HepG2 (cell line): ENCODE measurements around the gene FAM118B. TPM values are rescaled to one million over a fixed set of nuclear protein-coding genes. Genes with fewer than 3 reads are reported as not detected.

Experiments
- CBX1 ChIP-seq: IDR thresholded peaks from one replicate; pipeline ENCODE4 v1.6.1; 2016; ENCODE audit warnings: antibody characterized with exemption, low read depth
- CREB1 ChIP-seq, 2 experiments: fragments of 450-650 bp in 1 of 2; IDR thresholded peaks; 2 replicates each; pipeline ENCODE4 v1.6.1; 2016 to 2017; ENCODE audit warnings: control low read depth in 1 of 2, mild to moderate bottlenecking in 1 of 2, missing compliant biosample characterization in 1 of 2, missing genetic modification characterization in 1 of 2
- GATA4 ChIP-seq: sonication (generic); IDR thresholded peaks from 2 replicates; pipeline ENCODE4 v1.6.1; 2016; ENCODE audit warnings: antibody characterized with exemption, low read depth, borderline replicate concordance
- GPN1 ChIP-seq: sonication (generic); formaldehyde crosslinking; IDR thresholded peaks from 2 replicates; pipeline ENCODE4 v1.5.1; 2020; ENCODE audit warnings: missing genetic modification reagents, borderline replicate concordance
- HCFC1 ChIP-seq: fragments of 150-350 bp; IDR thresholded peaks from 2 replicates; pipeline ENCODE4 v1.6.1; 2014; ENCODE audit warnings: low read depth, low read length
- ISX ChIP-seq: sonication (generic); formaldehyde crosslinking; conservative IDR thresholded peaks from 2 replicates; pipeline ENCODE4 v1.5.0; 2020; ENCODE audit warnings: missing genetic modification reagents
- LCORL ChIP-seq, 2 experiments: fragments of 450-650 bp in 1 of 2; sonication (generic) in 1 of 2; formaldehyde crosslinking in 1 of 2; IDR thresholded peaks; 2 replicates each; pipeline versions ENCODE4 v1.5.0 to v1.6.1; 2017 to 2020; ENCODE audit warnings: antibody characterized with exemption in 1 of 2, missing genetic modification reagents in 1 of 2
- NR2F2 ChIP-seq: IDR thresholded peaks from 2 replicates; pipeline ENCODE4 v1.6.1; 2012; ENCODE audit warnings: low read depth, inconsistent platforms, borderline replicate concordance
- SP2 ChIP-seq: sonication (generic); formaldehyde crosslinking; IDR thresholded peaks from 2 replicates; pipeline ENCODE4 v1.5.1; 2020; ENCODE audit warnings: mild to moderate bottlenecking, missing genetic modification reagents
- SRF ChIP-seq: IDR thresholded peaks from 2 replicates; pipeline ENCODE4 v1.6.1; 2011; ENCODE audit warnings: mild to moderate bottlenecking, low read depth, low read length, moderate library complexity
- SRSF1 ChIP-seq: fragments of 200-400 bp; formaldehyde crosslinking; optimal IDR thresholded peaks from 2 replicates; pipeline ENCODE3; 2017; ENCODE audit warnings: mild to moderate bottlenecking, low read depth, low read length, moderate library complexity
- TP53 ChIP-seq: sonication (generic); formaldehyde crosslinking; conservative IDR thresholded peaks from 2 replicates; pipeline ENCODE4 v1.4.0; 2020; ENCODE audit warnings: missing genetic modification reagents
- XBP1 ChIP-seq: sonication (generic); formaldehyde crosslinking; IDR thresholded peaks from 2 replicates; pipeline ENCODE4 v1.5.0; 2020; ENCODE audit warnings: missing genetic modification reagents
- ZBTB21 ChIP-seq: sonication (generic); formaldehyde crosslinking; IDR thresholded peaks from 2 replicates; pipeline ENCODE4 v1.4.0; 2020; ENCODE audit warnings: missing genetic modification reagents
- ZKSCAN8 ChIP-seq: IDR thresholded peaks from 2 replicates; pipeline ENCODE4 v1.6.1; 2016; ENCODE audit warnings: borderline replicate concordance, missing genetic modification reagents, missing compliant biosample characterization
- ZNF547 ChIP-seq: sonication (generic); formaldehyde crosslinking; IDR thresholded peaks from 2 replicates; pipeline ENCODE4 v1.5.1; 2020; ENCODE audit warnings: mild to moderate bottlenecking, missing genetic modification reagents
- ZNF577 ChIP-seq: sonication (generic); formaldehyde crosslinking; IDR thresholded peaks from 2 replicates; pipeline ENCODE4 v1.4.0; 2020; ENCODE audit warnings: mild to moderate bottlenecking, low read depth, missing genetic modification reagents, borderline replicate concordance
- ZNF788 ChIP-seq: sonication (generic); formaldehyde crosslinking; IDR thresholded peaks from 2 replicates; pipeline ENCODE4 v1.5.0; 2020; ENCODE audit warnings: mild to moderate bottlenecking, missing genetic modification reagents, borderline replicate concordance
- polyA plus RNA-seq, 8 experiments: library from polyadenylated mRNA; depleted of rRNA in 3 of 8; stranded (reverse) in 7 of 8; unstranded in 1 of 8; fragments of >200 nt; fragmentation: Illumina TruSeq in 4 of 8; extraction: Trizol in 4 of 8; gene quantifications; 2 replicates each; pipeline versions ENCODE4 v1.2.1 to v1.2.3, GENCODE V29; 2011 to 2016; ENCODE audit warnings: low read depth in 4 of 8, missing spikeins in 1 of 8, mixed read lengths in 1 of 8; ENCODE audit not compliant: insufficient read depth in 1 of 8
- total RNA-seq, 5 experiments: library from RNA; depleted of rRNA; stranded (reverse); fragments of >200 nt; fragmentation: Illumina TruSeq; extraction: Trizol; gene quantifications; 2 replicates each; pipeline ENCODE4 v1.2.3, GENCODE V29; 2016; ENCODE audit warnings: low read depth in 1 of 5
- TF ChIP-seq, protein P1 (sequence below): sonication (generic); formaldehyde crosslinking; IDR thresholded peaks from 2 replicates; pipeline ENCODE4 v1.5.0; 2020; ENCODE audit warnings: mild to moderate bottlenecking, missing genetic modification reagents
- TF ChIP-seq, protein P2 (sequence below): sonication (generic); formaldehyde crosslinking; conservative IDR thresholded peaks from 2 replicates; pipeline ENCODE4 v1.4.0; 2020; ENCODE audit warnings: missing genetic modification reagents
- TF ChIP-seq, protein P3 (sequence below): sonication (generic); formaldehyde crosslinking; IDR thresholded peaks from 2 replicates; pipeline ENCODE4 v1.5.0; 2020; ENCODE audit warnings: mild to moderate bottlenecking, missing genetic modification reagents
- TF ChIP-seq, protein P4 (sequence below): sonication (generic); formaldehyde crosslinking; IDR thresholded peaks from 2 replicates; pipeline ENCODE4 v1.9.0; 2021; ENCODE audit warnings: missing genetic modification reagents, mild to moderate bottlenecking, borderline replicate concordance

The FAM118B gene
- total and polyA plus RNA-seq, 2 of the 13 experiments (the other 11 are each of a cell fraction or from before 2014, with no cell fraction given), result 10.2 to 25.7 TPM

DNA sequence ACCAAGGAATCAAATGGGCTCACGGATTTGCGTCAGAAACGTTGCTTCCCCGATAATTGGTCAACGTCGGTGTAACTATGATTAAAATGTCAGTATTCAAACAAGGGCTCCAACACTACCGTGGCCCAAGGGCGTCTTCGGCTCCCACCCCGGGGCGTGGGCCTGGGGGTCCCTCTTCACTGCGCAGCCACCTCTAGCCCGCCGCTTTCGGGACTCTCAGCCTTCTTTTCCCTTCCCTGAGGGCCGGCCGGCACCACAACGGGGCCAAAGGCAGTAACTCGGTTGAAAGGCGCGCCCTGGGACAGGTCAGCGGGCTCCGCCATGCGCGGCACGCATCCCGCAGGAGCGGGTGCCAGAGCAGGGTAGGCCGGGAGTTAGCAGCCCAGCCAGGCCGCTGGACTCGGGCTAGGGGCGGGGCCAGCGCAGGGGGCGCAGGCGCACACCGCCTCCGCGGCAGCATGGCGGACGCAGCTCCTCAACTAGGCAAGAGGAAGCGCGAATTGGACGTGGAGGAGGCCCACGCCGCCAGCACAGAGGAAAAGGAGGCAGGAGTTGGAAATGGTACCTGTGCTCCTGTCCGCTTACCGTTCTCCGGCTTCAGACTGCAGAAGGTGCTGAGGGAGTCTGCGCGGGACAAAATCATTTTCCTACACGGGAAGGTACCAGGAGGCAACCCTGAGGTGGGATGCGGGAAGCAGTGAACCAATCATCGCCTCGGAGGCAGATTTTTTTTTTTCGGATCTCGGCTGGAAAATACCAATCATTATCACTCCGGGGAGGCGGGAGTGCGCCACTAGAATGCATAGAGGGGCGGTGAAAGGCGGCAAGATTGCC lies 92.3 kb downstream of the FAM118B start, which contains the start of gene DCPS (continued):
- no peak for TF ChIP-seq ZNF577 (CRISPR knock-in tag)
- no peak for TF ChIP-seq CREB1 (IDR thresholded peaks at IDR 0.05)
- TF ChIP-seq CREB1 (CRISPR knock-in tag; IDR thresholded peaks at IDR 0.05), result no peak
- TF ChIP-seq, protein P1, sequence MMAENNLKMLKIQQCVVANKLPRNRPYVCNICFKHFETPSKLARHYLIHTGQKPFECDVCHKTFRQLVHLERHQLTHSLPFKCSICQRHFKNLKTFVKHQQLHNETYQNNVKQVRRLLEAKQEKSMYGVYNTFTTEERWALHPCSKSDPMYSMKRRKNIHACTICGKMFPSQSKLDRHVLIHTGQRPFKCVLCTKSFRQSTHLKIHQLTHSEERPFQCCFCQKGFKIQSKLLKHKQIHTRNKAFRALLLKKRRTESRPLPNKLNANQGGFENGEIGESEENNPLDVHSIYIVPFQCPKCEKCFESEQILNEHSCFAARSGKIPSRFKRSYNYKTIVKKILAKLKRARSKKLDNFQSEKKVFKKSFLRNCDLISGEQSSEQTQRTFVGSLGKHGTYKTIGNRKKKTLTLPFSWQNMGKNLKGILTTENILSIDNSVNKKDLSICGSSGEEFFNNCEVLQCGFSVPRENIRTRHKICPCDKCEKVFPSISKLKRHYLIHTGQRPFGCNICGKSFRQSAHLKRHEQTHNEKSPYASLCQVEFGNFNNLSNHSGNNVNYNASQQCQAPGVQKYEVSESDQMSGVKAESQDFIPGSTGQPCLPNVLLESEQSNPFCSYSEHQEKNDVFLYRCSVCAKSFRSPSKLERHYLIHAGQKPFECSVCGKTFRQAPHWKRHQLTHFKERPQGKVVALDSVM, result 0 out of 2 replicates have a peak, but pooled peaks have one; percentile 28
- TF ChIP-seq LCORL (IDR thresholded peaks at IDR 0.05), result no peak
- peak; percentile 71 for TF ChIP-seq LCORL (CRISPR knock-in tag; IDR thresholded peaks at IDR 0.05)
- TF ChIP-seq GATA4, result peak; percentile 81
- no peak for TF ChIP-seq HCFC1
- TF ChIP-seq ISX (CRISPR knock-in tag), result peak; percentile 81; the same call in 1 of the 2 replicates
- no peak for TF ChIP-seq GPN1 (CRISPR knock-in tag)
- TF ChIP-seq SRF, result no peak
- 0 out of 2 replicates have a peak, but pooled peaks have one; percentile 79 for TF ChIP-seq TP53 (CRISPR knock-in tag)
- TF ChIP-seq ZNF788 (CRISPR knock-in tag), result peak; percentile 89
- TF ChIP-seq, protein P2, sequence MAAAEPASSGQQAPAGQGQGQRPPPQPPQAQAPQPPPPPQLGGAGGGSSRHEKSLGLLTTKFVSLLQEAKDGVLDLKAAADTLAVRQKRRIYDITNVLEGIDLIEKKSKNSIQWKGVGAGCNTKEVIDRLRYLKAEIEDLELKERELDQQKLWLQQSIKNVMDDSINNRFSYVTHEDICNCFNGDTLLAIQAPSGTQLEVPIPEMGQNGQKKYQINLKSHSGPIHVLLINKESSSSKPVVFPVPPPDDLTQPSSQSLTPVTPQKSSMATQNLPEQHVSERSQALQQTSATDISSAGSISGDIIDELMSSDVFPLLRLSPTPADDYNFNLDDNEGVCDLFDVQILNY, result peak; percentile 92
- TF ChIP-seq, protein P3, sequence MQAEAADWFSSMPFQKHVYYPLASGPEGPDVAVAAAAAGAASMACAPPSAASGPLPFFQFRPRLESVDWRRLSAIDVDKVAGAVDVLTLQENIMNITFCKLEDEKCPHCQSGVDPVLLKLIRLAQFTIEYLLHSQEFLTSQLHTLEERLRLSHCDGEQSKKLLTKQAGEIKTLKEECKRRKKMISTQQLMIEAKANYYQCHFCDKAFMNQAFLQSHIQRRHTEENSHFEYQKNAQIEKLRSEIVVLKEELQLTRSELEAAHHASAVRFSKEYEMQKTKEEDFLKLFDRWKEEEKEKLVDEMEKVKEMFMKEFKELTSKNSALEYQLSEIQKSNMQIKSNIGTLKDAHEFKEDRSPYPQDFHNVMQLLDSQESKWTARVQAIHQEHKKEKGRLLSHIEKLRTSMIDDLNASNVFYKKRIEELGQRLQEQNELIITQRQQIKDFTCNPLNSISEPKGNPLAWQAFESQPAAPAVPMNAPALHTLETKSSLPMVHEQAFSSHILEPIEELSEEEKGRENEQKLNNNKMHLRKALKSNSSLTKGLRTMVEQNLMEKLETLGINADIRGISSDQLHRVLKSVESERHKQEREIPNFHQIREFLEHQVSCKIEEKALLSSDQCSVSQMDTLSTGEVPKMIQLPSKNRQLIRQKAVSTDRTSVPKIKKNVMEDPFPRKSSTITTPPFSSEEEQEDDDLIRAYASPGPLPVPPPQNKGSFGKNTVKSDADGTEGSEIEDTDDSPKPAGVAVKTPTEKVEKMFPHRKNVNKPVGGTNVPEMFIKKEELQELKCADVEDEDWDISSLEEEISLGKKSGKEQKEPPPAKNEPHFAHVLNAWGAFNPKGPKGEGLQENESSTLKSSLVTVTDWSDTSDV (CRISPR knock-in tag), result no peak
- TF ChIP-seq ZKSCAN8 (CRISPR knock-in tag), result no peak; the same call in 1 of the 2 replicates
- peak; percentile 56; the same call in 1 of the 2 replicates for TF ChIP-seq SP2 (CRISPR knock-in tag)
- peak; percentile 98 for TF ChIP-seq ZNF547 (CRISPR knock-in tag)
- no peak; the same call in 1 of the 2 replicates for TF ChIP-seq XBP1 (CRISPR knock-in tag)
- TF ChIP-seq, protein P4, sequence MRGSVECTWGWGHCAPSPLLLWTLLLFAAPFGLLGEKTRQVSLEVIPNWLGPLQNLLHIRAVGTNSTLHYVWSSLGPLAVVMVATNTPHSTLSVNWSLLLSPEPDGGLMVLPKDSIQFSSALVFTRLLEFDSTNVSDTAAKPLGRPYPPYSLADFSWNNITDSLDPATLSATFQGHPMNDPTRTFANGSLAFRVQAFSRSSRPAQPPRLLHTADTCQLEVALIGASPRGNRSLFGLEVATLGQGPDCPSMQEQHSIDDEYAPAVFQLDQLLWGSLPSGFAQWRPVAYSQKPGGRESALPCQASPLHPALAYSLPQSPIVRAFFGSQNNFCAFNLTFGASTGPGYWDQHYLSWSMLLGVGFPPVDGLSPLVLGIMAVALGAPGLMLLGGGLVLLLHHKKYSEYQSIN (CRISPR knock-in tag), result no peak
- peak; percentile 90 for TF ChIP-seq CBX1
- TF ChIP-seq ZBTB21, result no peak
- TF ChIP-seq NR2F2, result no peak
- no peak for TF ChIP-seq SRSF1
